SK-N-SH (cell line): Measurements from ENCODE around the gene FGG.

ENCODE experiments used
- CTCF ChIP-seq: fragments of 200-600 bp; sonication (generic); IDR thresholded peaks from 2 replicates; pipeline ENCODE4 v1.6.1; 2017; ENCODE audit warnings: antibody characterized with exemption, mild to moderate bottlenecking, moderate library complexity
- FOXJ3 ChIP-seq: sonication (generic); formaldehyde crosslinking; IDR thresholded peaks from 2 replicates; pipeline ENCODE4 v1.5.1; 2020; ENCODE audit warnings: mild to moderate bottlenecking, missing genetic modification reagents
- SMC3 ChIP-seq: IDR thresholded peaks from 2 replicates; pipeline ENCODE4 v1.6.1; 2012; ENCODE audit warnings: low read depth, low read length, improper control_type of control experiment

DNA sequence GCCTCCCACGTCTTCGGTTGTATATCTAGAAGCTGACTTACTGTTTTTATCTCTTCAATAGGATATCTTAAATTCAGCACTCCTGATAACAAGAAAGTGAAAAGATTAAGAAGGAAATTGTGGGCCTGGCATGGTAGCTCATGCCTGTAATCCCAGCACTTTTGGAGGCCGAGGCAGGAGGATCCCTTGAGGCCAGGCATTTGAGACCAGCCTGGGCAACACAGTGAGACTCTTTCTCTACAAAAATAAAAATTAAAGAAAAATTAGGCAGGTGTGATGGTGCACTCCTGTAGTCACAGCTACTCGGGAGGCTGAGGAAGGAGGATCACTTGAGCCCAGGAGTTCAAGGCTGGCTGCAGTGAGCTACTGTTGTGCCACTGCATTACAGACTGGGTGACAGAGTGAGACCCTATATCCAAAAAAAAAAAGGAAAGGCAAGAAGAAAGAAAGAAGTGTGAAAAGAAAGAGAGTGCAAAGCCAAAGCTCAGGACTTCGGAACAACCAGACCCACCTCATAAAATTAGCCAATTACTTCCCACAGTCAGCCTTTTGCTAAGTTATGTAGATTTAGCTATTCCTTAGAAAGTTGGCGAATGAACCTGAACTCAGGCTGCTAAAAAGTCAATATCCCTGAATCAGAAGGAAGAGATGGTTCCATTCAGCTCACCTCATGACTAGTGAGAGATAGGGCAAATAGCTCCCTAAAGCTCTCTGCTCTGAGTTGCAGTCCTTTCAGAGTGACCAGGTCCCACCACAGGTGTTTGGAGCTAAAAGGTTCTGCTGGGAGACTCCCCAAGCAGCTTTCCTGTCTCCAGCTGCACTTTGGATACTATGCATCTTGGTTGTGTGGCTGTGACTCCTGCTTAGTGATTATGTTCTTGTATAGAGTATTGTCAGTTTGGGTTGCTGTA is 9.2 kb downstream of the FGG start:
- TF ChIP-seq SMC3 (no peak), CTCF (no peak), FOXJ3 (no peak)
